ENCODE results near the gene ELOA. TPM values are rescaled to one million over a fixed set of nuclear protein-coding genes. Genes with fewer than 3 reads are reported as not detected.
A peak's percentile ranks its signal among the peaks of the same experiment; 100 is the strongest.

The ELOA gene
- 21.8 TPM for polyA plus RNA-seq (2012; ENCODE audit: missing spikeins)

- peak; percentile 94 for FAIRE-seq
- TF ChIP-seq POLR2AphosphoS5 (IDR thresholded peaks at IDR 0.05; ENCODE audit: low read depth, low read length) (peak; percentile 91), POLR2A (IDR thresholded peaks at IDR 0.05; ENCODE audit: low read depth, low read length) (peak; percentile 91), TAF1 (IDR thresholded peaks at IDR 0.05; ENCODE audit: borderline replicate concordance, low read depth, low read length) (peak; percentile 64; the same call in 1 of the 2 replicates)
Measured at GRCh38 chr1:23743287-23744152, at the start of gene ELOA. Gene ELOA, plus strand, starts transcription at chr1:23743471. Its CDS starts 33 bp downstream, at chr1:23743504.

GRCh38 chr1:23693599-23693998 is 49.7 kb upstream of the ELOA start:
- FAIRE-seq (no peak), DNase-seq (ENCODE audit: insufficient read length) (no peak)
- no peak for TF ChIP-seq POLR2AphosphoS5 (IDR thresholded peaks at IDR 0.05; ENCODE audit: low read depth, low read length)
- TF ChIP-seq TAF1 (IDR thresholded peaks at IDR 0.05; ENCODE audit: borderline replicate concordance, low read depth, low read length): no peak
- TF ChIP-seq POLR2A (IDR thresholded peaks at IDR 0.05; ENCODE audit: low read depth, low read length): no peak

More at GRCh38 chr1:23743287-23744152, at the start of gene ELOA:
- peak; percentile 90 for DNase-seq (ENCODE audit: insufficient read length)

GRCh38 chr1:23694371-23694770 is 48.9 kb upstream of the ELOA start:
- no peak for FAIRE-seq
- no peak for DNase-seq (ENCODE audit: insufficient read length)
- TF ChIP-seq POLR2AphosphoS5 (IDR thresholded peaks at IDR 0.05; ENCODE audit: low read depth, low read length) (0 out of 2 replicates have a peak, but pooled peaks have one; percentile 12), POLR2A (IDR thresholded peaks at IDR 0.05; ENCODE audit: low read depth, low read length) (peak; percentile 32; the same call in 1 of the 2 replicates), TAF1 (IDR thresholded peaks at IDR 0.05; ENCODE audit: borderline replicate concordance, low read depth, low read length) (no peak)

GRCh38 chr1:23695667-23696066 is 47.6 kb upstream of the ELOA start:
- FAIRE-seq (no peak), DNase-seq (ENCODE audit: insufficient read length) (no peak)
- TF ChIP-seq POLR2AphosphoS5 (IDR thresholded peaks at IDR 0.05; ENCODE audit: low read depth, low read length): peak; percentile 27; the same call in 1 of the 2 replicates
- no peak for TF ChIP-seq TAF1 (IDR thresholded peaks at IDR 0.05; ENCODE audit: borderline replicate concordance, low read depth, low read length)
- TF ChIP-seq POLR2A (IDR thresholded peaks at IDR 0.05; ENCODE audit: low read depth, low read length): peak; percentile 26; the same call in 1 of the 2 replicates

- no peak for TF ChIP-seq TAF1 (IDR thresholded peaks at IDR 0.05; ENCODE audit: borderline replicate concordance, low read depth, low read length)
- no peak for TF ChIP-seq POLR2AphosphoS5 (IDR thresholded peaks at IDR 0.05; ENCODE audit: low read depth, low read length)
- TF ChIP-seq POLR2A (IDR thresholded peaks at IDR 0.05; ENCODE audit: low read depth, low read length): peak; percentile 13; the same call in 1 of the 2 replicates
- DNase-seq (ENCODE audit: insufficient read length) (no peak), FAIRE-seq (no peak)
Measured at GRCh38 chr1:23696335-23696989, 46.8 kb upstream of the ELOA start.

GRCh38 chr1:23698466-23698865 is 44.8 kb upstream of the ELOA start:
- DNase-seq (ENCODE audit: insufficient read length): no peak
- FAIRE-seq: no peak
- TF ChIP-seq TAF1 (IDR thresholded peaks at IDR 0.05; ENCODE audit: borderline replicate concordance, low read depth, low read length) (no peak), POLR2A (IDR thresholded peaks at IDR 0.05; ENCODE audit: low read depth, low read length) (peak; percentile 66), POLR2AphosphoS5 (IDR thresholded peaks at IDR 0.05; ENCODE audit: low read depth, low read length) (peak; percentile 73; the same call in 1 of the 2 replicates)

- no peak for FAIRE-seq
- no peak for DNase-seq (ENCODE audit: insufficient read length)
- TF ChIP-seq TAF1 (IDR thresholded peaks at IDR 0.05; ENCODE audit: borderline replicate concordance, low read depth, low read length) (no peak), POLR2A (IDR thresholded peaks at IDR 0.05; ENCODE audit: low read depth, low read length) (no peak; the same call in 1 of the 2 replicates), POLR2AphosphoS5 (IDR thresholded peaks at IDR 0.05; ENCODE audit: low read depth, low read length) (no peak; the same call in 1 of the 2 replicates)
Measured at GRCh38 chr1:23699280-23700179, 43.7 kb upstream of the ELOA start.

GRCh38 chr1:23701310-23701709 is 42.0 kb upstream of the ELOA start:
- DNase-seq (ENCODE audit: insufficient read length): no peak
- FAIRE-seq: no peak
- TF ChIP-seq POLR2A (IDR thresholded peaks at IDR 0.05; ENCODE audit: low read depth, low read length): peak; percentile 39; the same call in 1 of the 2 replicates
- TF ChIP-seq POLR2AphosphoS5 (IDR thresholded peaks at IDR 0.05; ENCODE audit: low read depth, low read length): no peak
- no peak for TF ChIP-seq TAF1 (IDR thresholded peaks at IDR 0.05; ENCODE audit: borderline replicate concordance, low read depth, low read length)

- TF ChIP-seq TAF1 (IDR thresholded peaks at IDR 0.05; ENCODE audit: borderline replicate concordance, low read depth, low read length): no peak
- no peak for TF ChIP-seq POLR2AphosphoS5 (IDR thresholded peaks at IDR 0.05; ENCODE audit: low read depth, low read length)
- TF ChIP-seq POLR2A (IDR thresholded peaks at IDR 0.05; ENCODE audit: low read depth, low read length): no peak
- DNase-seq (ENCODE audit: insufficient read length) (no peak), FAIRE-seq (no peak)
Measured at GRCh38 chr1:23701996-23702395, 41.3 kb upstream of the ELOA start.

GRCh38 chr1:23704834-23705495 is 38.3 kb upstream of the ELOA start:
- no peak for DNase-seq (ENCODE audit: insufficient read length)
- TF ChIP-seq TAF1 (IDR thresholded peaks at IDR 0.05; ENCODE audit: borderline replicate concordance, low read depth, low read length) (no peak), POLR2AphosphoS5 (IDR thresholded peaks at IDR 0.05; ENCODE audit: low read depth, low read length) (no peak), POLR2A (IDR thresholded peaks at IDR 0.05; ENCODE audit: low read depth, low read length) (no peak)
- FAIRE-seq: no peak
